GM18951 (cell line): Measurements from ENCODE around the gene SHLD2.
"Not testable (repeated sequence)": the region's sequence is repeated elsewhere in the genome, so short reads cannot be mapped to it uniquely, and the experiment has no call there.

ENCODE experiments used
- in situ Hi-C: fragments of 300-500 bp; cut with MboI; formaldehyde crosslinking; loops from one replicate; pipeline ENCODE4 v1.12.0; 2022; ENCODE audit warnings: low sequenced_read_pairs, mixed read lengths, inconsistent platforms; ENCODE audit not compliant: unreplicated experiment

Gene SHLD2

GRCh38 chr10:87162703-87163293, 67.8 kb downstream of the SHLD2 start:
- in situ Hi-C loops, result not testable (repeated sequence)

GRCh38 chr10:87163414-87163813, 68.4 kb downstream of the SHLD2 start:
- in situ Hi-C loops, result not testable (repeated sequence)

- in situ Hi-C loops, result not testable (repeated sequence)
These were observed 74.9 kb downstream of the SHLD2 start for GRCh38 chr10:87169857-87170256.

- in situ Hi-C loops, result not testable (repeated sequence)
These were observed 75.7 kb downstream of the SHLD2 start for GRCh38 chr10:87170705-87171104.

- in situ Hi-C loops, result not testable (repeated sequence)
These were observed 76.7 kb downstream of the SHLD2 start for GRCh38 chr10:87171670-87172069.

- in situ Hi-C loops, result not testable (repeated sequence)
These were observed 77.2 kb downstream of the SHLD2 start for GRCh38 chr10:87172178-87172577.

GRCh38 chr10:87177587-87177986, 82.6 kb downstream of the SHLD2 start:
- in situ Hi-C loops, result not testable (repeated sequence)

GRCh38 chr10:87184421-87184820, 89.4 kb downstream of the SHLD2 start:
- in situ Hi-C loops, result not testable (repeated sequence)

GRCh38 chr10:87186016-87186415, 91.0 kb downstream of the SHLD2 start:
- in situ Hi-C loops, result not testable (repeated sequence)

- in situ Hi-C loops, result not testable (repeated sequence)
These were observed 92.6 kb downstream of the SHLD2 start for GRCh38 chr10:87187573-87187972.

- in situ Hi-C loops, result not testable (repeated sequence)
These were observed 96.8 kb downstream of the SHLD2 start for GRCh38 chr10:87191841-87192240.

- in situ Hi-C loops, result not testable (repeated sequence)
These were observed 105.9 kb downstream of the SHLD2 start for GRCh38 chr10:87200924-87201323.

GRCh38 chr10:87204801-87205200, 109.8 kb downstream of the SHLD2 start:
- in situ Hi-C loops, result not testable (repeated sequence)

- in situ Hi-C loops, result not testable (repeated sequence)
These were observed 111.9 kb downstream of the SHLD2 start for GRCh38 chr10:87206922-87207321.

- in situ Hi-C loops, result not testable (repeated sequence)
These were observed 115.3 kb downstream of the SHLD2 start for GRCh38 chr10:87210309-87210708.

- in situ Hi-C loops, result not testable (repeated sequence)
These were observed 116.8 kb downstream of the SHLD2 start for GRCh38 chr10:87211848-87212247.

GRCh38 chr10:87213150-87213765, 118.3 kb downstream of the SHLD2 start:
- in situ Hi-C loops, result not testable (repeated sequence)

- in situ Hi-C loops, result not testable (repeated sequence)
These were observed 118.8 kb downstream of the SHLD2 start for GRCh38 chr10:87213806-87214205.

- in situ Hi-C loops, result not testable (repeated sequence)
These were observed 121.1 kb downstream of the SHLD2 start for GRCh38 chr10:87216120-87216519.

- in situ Hi-C loops, result not testable (repeated sequence)
These were observed 124.4 kb downstream of the SHLD2 start for GRCh38 chr10:87219370-87219769.

- in situ Hi-C loops, result not testable (repeated sequence)
These were observed 127.8 kb downstream of the SHLD2 start for GRCh38 chr10:87222789-87223188.

GRCh38 chr10:87225148-87225547, 130.1 kb downstream of the SHLD2 start, which contains the start of gene NUTM2A:
NUTM2A (plus strand) TSS chr10:87225448; CDS start chr10:87225831, 383 bp downstream.
- in situ Hi-C loops, result not testable (repeated sequence)
